ENCODE results near the gene TBC1D10A. TPM values are rescaled to one million over a fixed set of nuclear protein-coding genes. Genes with fewer than 3 reads are reported as not detected.

Gene TBC1D10A
- total and polyA plus RNA-seq, 2 donors (not counting 1 experiment from before 2014, with no cell fraction given): 10.8 to 11.7 TPM

GRCh38 chr22:30299322-30299721 lies 27.4 kb downstream of the TBC1D10A start:
- H3K36me3 ChIP-seq (ENCODE audit: control insufficient read depth, insufficient read depth, low read length): peaks cover 20% of the 10 kb centered on the region
- H3K4me2 ChIP-seq (ENCODE audit: extremely low read depth, insufficient read depth, low read length): no peak overlapping the region
- H3K4me3 ChIP-seq (replicated peaks in 1 of 4; ENCODE audit: control extremely low read depth in 1 of 4, insufficient read depth in 1 of 4, low read depth in 3 of 4, low read length in 4 of 4): no peak overlapping the region
- DNase-seq (ENCODE audit: low read depth in 2 of 2): no peak
- H3K79me2 ChIP-seq (ENCODE audit: control insufficient read depth, insufficient read depth, low read length): no peaks in the 10 kb centered on the region
- no peak overlapping the region for H2AFZ ChIP-seq (ENCODE audit: low read length)
- no peak overlapping the region for H3K9ac ChIP-seq (ENCODE audit: insufficient read depth, low read length)
- TF ChIP-seq EZH2 (IDR thresholded peaks at IDR 0.05; ENCODE audit: low read length, missing control alignments): no peak
- no peak for TF ChIP-seq CTCF (conservative IDR thresholded peaks at IDR 0.05 in 1 of 2, IDR thresholded peaks at IDR 0.05 in 1 of 2; ENCODE audit: low read depth in 1 of 2, low read length in 2 of 2)
- H4K20me1 ChIP-seq (ENCODE audit: control insufficient read depth, extremely low read depth, insufficient read depth, low read length): no peaks in the 10 kb centered on the region
- peaks cover 7% of the 10 kb centered on the region for H3K4me1 ChIP-seq (ENCODE audit: control insufficient read depth, extremely low read depth, insufficient read depth, low read length)
- no peaks in the 10 kb centered on the region for H3K9me3 ChIP-seq (ENCODE audit: control insufficient read depth, insufficient read depth, low read depth, low read length)
- no peaks in the 10 kb centered on the region for H3K27me3 ChIP-seq (ENCODE audit: control insufficient read depth, insufficient read depth, low read length)
- H3K27ac ChIP-seq (ENCODE audit: insufficient read depth, low read length): no peak overlapping the region

GRCh38 chr22:30297991-30298701 lies 28.6 kb downstream of the TBC1D10A start:
- Histone ChIP-seq H3K4me2 (ENCODE audit: extremely low read depth, insufficient read depth, low read length) (no peak overlapping the region), H3K27ac (ENCODE audit: insufficient read depth, low read length) (no peak overlapping the region), H3K27me3 (ENCODE audit: control insufficient read depth, insufficient read depth, low read length) (no peaks in the 10 kb centered on the region), H3K9ac (ENCODE audit: insufficient read depth, low read length) (no peak overlapping the region), H3K4me3 (replicated peaks in 1 of 4; ENCODE audit: control extremely low read depth in 1 of 4, insufficient read depth in 1 of 4, low read depth in 3 of 4, low read length in 4 of 4) (no peak overlapping the region), H3K36me3 (ENCODE audit: control insufficient read depth, insufficient read depth, low read length) (peaks cover 26% of the 10 kb centered on the region), H2AFZ (ENCODE audit: low read length) (no peak overlapping the region), H3K9me3 (ENCODE audit: control insufficient read depth, insufficient read depth, low read depth, low read length) (no peaks in the 10 kb centered on the region), H3K79me2 (ENCODE audit: control insufficient read depth, insufficient read depth, low read length) (no peaks in the 10 kb centered on the region), H4K20me1 (ENCODE audit: control insufficient read depth, extremely low read depth, insufficient read depth, low read length) (no peaks in the 10 kb centered on the region), H3K4me1 (ENCODE audit: control insufficient read depth, extremely low read depth, insufficient read depth, low read length) (peaks cover 7% of the 10 kb centered on the region)
- TF ChIP-seq CTCF (conservative IDR thresholded peaks at IDR 0.05 in 1 of 2, IDR thresholded peaks at IDR 0.05 in 1 of 2; ENCODE audit: low read depth in 1 of 2, low read length in 2 of 2) (no peak), EZH2 (IDR thresholded peaks at IDR 0.05; ENCODE audit: low read length, missing control alignments) (no peak)
- no peak for DNase-seq (ENCODE audit: low read depth in 2 of 2)

- no peaks in the 10 kb centered on the region for H3K9me3 ChIP-seq (ENCODE audit: control insufficient read depth, insufficient read depth, low read depth, low read length)
- no peak overlapping the region for H3K4me3 ChIP-seq (replicated peaks in 1 of 4; ENCODE audit: control extremely low read depth in 1 of 4, insufficient read depth in 1 of 4, low read depth in 3 of 4, low read length in 4 of 4)
- H2AFZ ChIP-seq (ENCODE audit: low read length): no peak overlapping the region
- peaks cover 28% of the 10 kb centered on the region for H3K36me3 ChIP-seq (ENCODE audit: control insufficient read depth, insufficient read depth, low read length)
- no peak for DNase-seq (ENCODE audit: low read depth in 2 of 2)
- H3K79me2 ChIP-seq (ENCODE audit: control insufficient read depth, insufficient read depth, low read length): no peaks in the 10 kb centered on the region
- H4K20me1 ChIP-seq (ENCODE audit: control insufficient read depth, extremely low read depth, insufficient read depth, low read length): no peaks in the 10 kb centered on the region
- no peak overlapping the region for H3K9ac ChIP-seq (ENCODE audit: insufficient read depth, low read length)
- no peaks in the 10 kb centered on the region for H3K27me3 ChIP-seq (ENCODE audit: control insufficient read depth, insufficient read depth, low read length)
- no peak overlapping the region for H3K4me2 ChIP-seq (ENCODE audit: extremely low read depth, insufficient read depth, low read length)
- TF ChIP-seq CTCF (conservative IDR thresholded peaks at IDR 0.05 in 1 of 2, IDR thresholded peaks at IDR 0.05 in 1 of 2; ENCODE audit: low read depth in 1 of 2, low read length in 2 of 2) (no peak), EZH2 (IDR thresholded peaks at IDR 0.05; ENCODE audit: low read length, missing control alignments) (no peak)
- peaks cover 6% of the 10 kb centered on the region for H3K4me1 ChIP-seq (ENCODE audit: control insufficient read depth, extremely low read depth, insufficient read depth, low read length)
- H3K27ac ChIP-seq (ENCODE audit: insufficient read depth, low read length): no peak overlapping the region
These were observed 29.3 kb downstream of the TBC1D10A start for GRCh38 chr22:30297276-30297990.
